ENCODE results near the gene FRG2C. TPM values are rescaled to one million over a fixed set of nuclear protein-coding genes. Genes with fewer than 3 reads are reported as not detected.
A peak's percentile ranks its signal among the peaks of the same experiment; 100 is the strongest.
"Not testable (repeated sequence)": the region's sequence is repeated elsewhere in the genome, so short reads cannot be mapped to it uniquely, and the experiment has no call there.

The FRG2C gene
- total RNA-seq, 3 donors from 2014 or later (not counting 1 experiment from before 2014, with no cell fraction given): not detected

DNA sequence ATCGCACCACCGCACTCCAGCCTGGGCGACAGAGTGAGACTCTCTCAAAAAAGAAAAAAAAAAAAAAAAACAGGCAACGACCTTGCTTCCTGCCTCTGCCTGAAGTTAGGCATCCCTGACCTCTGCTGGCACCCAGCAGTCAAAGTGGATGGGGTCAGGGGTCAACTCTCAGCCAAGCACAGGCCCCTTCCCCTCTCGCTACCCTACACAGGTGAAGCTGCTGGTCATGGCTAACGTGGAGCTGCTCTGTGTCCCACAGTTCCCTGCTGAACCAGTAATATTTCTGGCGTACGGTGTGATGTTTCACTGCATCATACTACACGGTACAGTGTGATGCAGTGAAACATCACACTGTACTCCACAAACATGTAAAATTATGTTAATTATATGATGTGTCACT, 13.9 kb upstream of the FRG2C start:
- intact Hi-C loops (cut with micrococcal nuclease): no loop called here
- no peak for ATAC-seq

DNA sequence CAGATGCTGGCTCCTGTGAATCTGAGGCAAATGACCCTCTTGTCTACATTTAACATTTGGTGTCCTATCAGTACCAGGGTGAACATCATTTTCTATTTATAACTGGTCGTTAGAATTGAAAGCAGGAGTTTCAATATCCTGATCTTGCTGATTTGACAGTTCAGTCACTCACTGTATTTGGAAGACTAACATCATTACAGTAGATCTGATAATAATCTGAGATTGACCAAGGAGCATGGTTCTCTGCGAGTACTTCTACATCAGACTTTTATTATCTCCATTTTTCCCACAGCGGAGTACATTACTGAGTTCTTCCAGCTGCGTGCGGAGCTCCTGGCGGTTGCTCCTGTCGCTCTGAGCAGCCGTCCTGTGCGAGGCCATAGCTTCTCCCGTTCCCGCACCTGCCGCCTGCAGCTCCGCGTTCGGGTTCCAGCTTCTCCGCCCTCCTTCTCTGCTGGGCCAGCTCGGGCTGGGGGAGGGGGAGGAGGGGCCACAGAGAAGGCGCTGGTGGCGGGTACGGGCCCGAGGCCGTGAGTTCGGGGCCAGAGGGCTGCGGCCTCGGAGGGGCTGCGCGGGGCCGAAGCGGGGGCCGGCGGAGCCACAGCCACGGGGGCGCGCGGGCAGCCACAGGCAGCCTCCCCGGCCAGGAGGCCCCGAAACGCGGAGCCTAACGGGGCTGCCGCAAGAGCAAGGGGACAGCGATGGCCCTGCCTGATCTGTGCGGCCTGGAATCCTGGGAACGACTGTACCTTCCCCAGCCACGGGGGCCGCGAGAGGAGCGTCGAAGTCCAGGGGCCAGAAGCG, 8.8 kb upstream of the FRG2C start:
- 75% methylated on average over 50 of the region's 50 CpGs for WGBS (ENCODE audit: insufficient coverage)
- H3K36me3 Mint-ChIP-seq; H3K9me3 Mint-ChIP-seq; H3K27me3 ChIP-seq (ENCODE audit: control insufficient read depth, insufficient read depth, low read length); H3K4me3 ChIP-seq (ENCODE audit: low read length); DNase-seq; ATAC-seq; H3K27ac Mint-ChIP-seq; intact Hi-C loops (cut with micrococcal nuclease); H3K4me3 Mint-ChIP-seq; H3K4me1 ChIP-seq (ENCODE audit: control insufficient read depth, insufficient read depth, low read length); H3K9me3 ChIP-seq (ENCODE audit: control insufficient read depth, insufficient read depth, low read length); H3K27ac ChIP-seq (ENCODE audit: low read length); H3K4me1 Mint-ChIP-seq; H3K36me3 ChIP-seq (ENCODE audit: control insufficient read depth, insufficient read depth, low read length): not testable (repeated sequence)
- peaks cover 12 to 26% of the 10 kb centered on the region in 2 donors for H3K27me3 Mint-ChIP-seq (ENCODE audit: low read depth in 2 of 2)

More for the DNA sequence above, 13.9 kb upstream of the FRG2C start:
- Histone ChIP-seq H3K4me1 (ENCODE audit: control insufficient read depth, insufficient read depth, low read length) (no peaks in the 10 kb centered on the region), H3K4me3 (ENCODE audit: low read length) (no peak overlapping the region), H3K27me3 (ENCODE audit: control insufficient read depth, insufficient read depth, low read length) (no peaks in the 10 kb centered on the region), H3K9me3 (ENCODE audit: control insufficient read depth, insufficient read depth, low read length) (no peaks in the 10 kb centered on the region), H3K27ac (ENCODE audit: low read length) (no peak overlapping the region), H3K36me3 (ENCODE audit: control insufficient read depth, insufficient read depth, low read length) (no peaks in the 10 kb centered on the region)
- WGBS (ENCODE audit: insufficient coverage): 82% methylated on average over 8 of the region's 9 CpGs
- no peaks in the 10 kb centered on the region for H3K4me1 Mint-ChIP-seq
- peaks cover 0 to 9% of the 10 kb centered on the region in 2 donors for H3K27me3 Mint-ChIP-seq (ENCODE audit: low read depth in 2 of 2)
- H3K36me3 Mint-ChIP-seq: no peaks in the 10 kb centered on the region
- DNase-seq: no peak
- H3K9me3 Mint-ChIP-seq: no peaks in the 10 kb centered on the region
- no peak overlapping the region for H3K4me3 Mint-ChIP-seq
- H3K27ac Mint-ChIP-seq: no peak overlapping the region
- TF ChIP-seq, protein P1, sequence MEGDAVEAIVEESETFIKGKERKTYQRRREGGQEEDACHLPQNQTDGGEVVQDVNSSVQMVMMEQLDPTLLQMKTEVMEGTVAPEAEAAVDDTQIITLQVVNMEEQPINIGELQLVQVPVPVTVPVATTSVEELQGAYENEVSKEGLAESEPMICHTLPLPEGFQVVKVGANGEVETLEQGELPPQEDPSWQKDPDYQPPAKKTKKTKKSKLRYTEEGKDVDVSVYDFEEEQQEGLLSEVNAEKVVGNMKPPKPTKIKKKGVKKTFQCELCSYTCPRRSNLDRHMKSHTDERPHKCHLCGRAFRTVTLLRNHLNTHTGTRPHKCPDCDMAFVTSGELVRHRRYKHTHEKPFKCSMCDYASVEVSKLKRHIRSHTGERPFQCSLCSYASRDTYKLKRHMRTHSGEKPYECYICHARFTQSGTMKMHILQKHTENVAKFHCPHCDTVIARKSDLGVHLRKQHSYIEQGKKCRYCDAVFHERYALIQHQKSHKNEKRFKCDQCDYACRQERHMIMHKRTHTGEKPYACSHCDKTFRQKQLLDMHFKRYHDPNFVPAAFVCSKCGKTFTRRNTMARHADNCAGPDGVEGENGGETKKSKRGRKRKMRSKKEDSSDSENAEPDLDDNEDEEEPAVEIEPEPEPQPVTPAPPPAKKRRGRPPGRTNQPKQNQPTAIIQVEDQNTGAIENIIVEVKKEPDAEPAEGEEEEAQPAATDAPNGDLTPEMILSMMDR (IDR thresholded peaks at IDR 0.05): no peak

DNA sequence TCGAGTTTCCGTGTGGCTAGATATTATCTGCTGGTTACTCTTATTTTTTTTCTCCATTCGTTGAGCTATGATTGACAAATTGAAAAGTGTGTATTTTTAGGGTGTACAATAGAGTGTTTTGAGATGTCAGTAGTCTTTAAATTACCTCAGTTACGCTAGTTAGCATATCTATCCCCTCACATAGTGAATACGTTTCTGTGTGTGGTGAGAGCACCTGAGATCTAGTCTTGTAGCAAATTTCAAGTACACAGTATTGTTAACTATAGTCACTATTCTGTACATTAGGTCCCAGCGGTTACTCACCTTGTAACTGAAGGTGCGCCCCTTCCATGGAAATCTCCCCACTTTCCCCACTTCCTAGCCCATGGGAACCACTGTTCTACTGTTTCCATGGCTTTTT, 8.2 kb upstream of the FRG2C start:
- H3K27ac Mint-ChIP-seq; H3K4me1 Mint-ChIP-seq; DNase-seq; H3K4me3 ChIP-seq (ENCODE audit: low read length); H3K9me3 ChIP-seq (ENCODE audit: control insufficient read depth, insufficient read depth, low read length); H3K27me3 ChIP-seq (ENCODE audit: control insufficient read depth, insufficient read depth, low read length); H3K9me3 Mint-ChIP-seq; H3K27ac ChIP-seq (ENCODE audit: low read length); H3K36me3 ChIP-seq (ENCODE audit: control insufficient read depth, insufficient read depth, low read length); H3K4me3 Mint-ChIP-seq; H3K4me1 ChIP-seq (ENCODE audit: control insufficient read depth, insufficient read depth, low read length); ATAC-seq; intact Hi-C loops (cut with micrococcal nuclease): not testable (repeated sequence)
- H3K27me3 Mint-ChIP-seq (ENCODE audit: low read depth in 2 of 2): peaks cover 17 to 32% of the 10 kb centered on the region in 2 donors
- WGBS (ENCODE audit: insufficient coverage): 75% methylated on average over 6 of the region's 7 CpGs
- peaks cover 12% of the 10 kb centered on the region for H3K36me3 Mint-ChIP-seq

DNA sequence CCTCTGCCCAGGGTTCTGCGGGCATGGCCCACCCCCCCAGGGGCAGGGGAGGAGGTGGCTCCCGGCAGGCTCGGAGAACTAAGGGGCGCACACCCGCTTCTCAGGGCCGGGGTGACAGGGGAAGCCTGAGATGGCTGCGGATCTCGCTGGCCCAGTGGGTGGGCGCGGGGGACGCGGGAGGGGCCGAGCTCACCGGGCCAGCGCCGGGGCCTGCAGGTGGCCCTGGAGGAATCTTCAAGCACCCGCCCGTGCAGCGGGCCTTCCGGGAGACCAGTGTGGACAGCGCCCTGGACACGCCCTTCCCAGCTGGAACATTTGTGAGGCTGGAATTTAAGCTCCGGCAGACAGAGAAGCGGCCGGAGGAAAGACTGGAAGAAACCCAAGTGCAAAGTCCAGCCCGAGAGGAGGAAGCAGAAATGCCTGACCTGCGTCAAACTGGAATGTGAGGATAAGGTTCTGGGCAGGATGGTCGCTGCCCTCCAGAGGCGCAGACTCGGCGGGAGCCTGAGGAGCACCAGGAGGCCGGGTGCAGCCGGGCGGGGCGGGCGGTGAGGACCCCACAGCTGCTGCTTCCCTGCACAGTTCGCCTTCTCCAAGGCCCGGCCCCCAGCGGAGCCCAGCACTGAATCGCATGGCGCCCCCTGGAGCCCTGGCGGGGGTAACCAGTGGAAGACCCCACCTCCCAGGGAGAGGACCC, 5.6 kb upstream of the FRG2C start:
- H3K27ac Mint-ChIP-seq; H3K36me3 ChIP-seq (ENCODE audit: control insufficient read depth, insufficient read depth, low read length); H3K9me3 Mint-ChIP-seq; H3K9me3 ChIP-seq (ENCODE audit: control insufficient read depth, insufficient read depth, low read length); H3K27ac ChIP-seq (ENCODE audit: low read length); DNase-seq; H3K27me3 ChIP-seq (ENCODE audit: control insufficient read depth, insufficient read depth, low read length); intact Hi-C loops (cut with micrococcal nuclease); ATAC-seq; H3K4me1 ChIP-seq (ENCODE audit: control insufficient read depth, insufficient read depth, low read length); H3K4me1 Mint-ChIP-seq: not testable (repeated sequence)
- 2% methylated on average over 42 of the region's 42 CpGs for WGBS (ENCODE audit: insufficient coverage)
- H3K27me3 Mint-ChIP-seq (ENCODE audit: low read depth in 2 of 2): peaks cover 17 to 30% of the 10 kb centered on the region in 2 donors
- H3K36me3 Mint-ChIP-seq: peaks cover 12% of the 10 kb centered on the region
- peak overlapping the region; percentile 22 for H3K4me3 ChIP-seq (ENCODE audit: low read length)
- peak overlapping the region; percentile 57 for H3K4me3 Mint-ChIP-seq

DNA sequence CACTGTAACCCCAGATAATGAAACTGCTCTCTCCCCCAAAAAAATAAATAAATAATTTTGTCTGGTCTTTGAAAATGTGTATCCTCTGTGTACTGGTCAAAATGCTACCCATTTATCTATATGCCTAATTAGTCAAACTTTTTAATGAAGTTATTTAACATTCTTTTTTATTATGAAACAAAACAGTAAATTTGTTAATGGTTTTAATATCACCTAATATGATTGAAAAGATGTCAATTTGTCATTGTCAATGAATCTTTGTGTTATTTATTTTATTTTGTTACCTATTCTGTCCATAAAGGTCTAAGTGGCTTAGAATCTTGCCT, 5.1 kb upstream of the FRG2C start:
- H3K27ac ChIP-seq (ENCODE audit: low read length); H3K27me3 ChIP-seq (ENCODE audit: control insufficient read depth, insufficient read depth, low read length); intact Hi-C loops (cut with micrococcal nuclease); H3K9me3 Mint-ChIP-seq; H3K9me3 ChIP-seq (ENCODE audit: control insufficient read depth, insufficient read depth, low read length); H3K27ac Mint-ChIP-seq; H3K4me3 ChIP-seq (ENCODE audit: low read length); H3K4me1 Mint-ChIP-seq; H3K4me1 ChIP-seq (ENCODE audit: control insufficient read depth, insufficient read depth, low read length); ATAC-seq; H3K36me3 ChIP-seq (ENCODE audit: control insufficient read depth, insufficient read depth, low read length); DNase-seq: not testable (repeated sequence)
- Mint-ChIP-seq H3K4me3 (peak overlapping the region; percentile 57), H3K27me3 (ENCODE audit: low read depth in 2 of 2) (peaks cover 17 to 25% of the 10 kb centered on the region in 2 donors), H3K36me3 (peaks cover 12% of the 10 kb centered on the region)

DNA sequence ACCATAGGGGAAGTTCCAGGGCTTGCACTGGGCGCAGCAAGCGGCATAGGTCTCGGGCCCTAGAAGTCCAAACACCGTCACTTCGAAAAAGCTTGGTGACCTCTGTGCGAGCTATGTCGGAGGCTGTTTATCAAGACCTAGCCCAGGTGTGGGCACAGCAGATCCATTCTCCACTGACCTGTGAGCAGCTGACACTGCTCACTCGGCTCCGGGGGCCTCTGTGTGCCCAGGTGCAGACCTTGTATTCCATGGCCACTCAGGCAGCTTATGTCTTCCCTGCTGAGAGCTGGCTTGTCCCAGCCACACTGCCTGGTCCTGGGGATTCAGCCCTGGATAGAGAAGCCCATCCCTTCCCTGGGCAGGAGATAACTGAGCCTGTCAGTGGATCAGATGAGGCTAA, 1.5 kb downstream of the FRG2C start:
- H3K27me3 ChIP-seq (ENCODE audit: control insufficient read depth, insufficient read depth, low read length); H3K27ac Mint-ChIP-seq; H3K36me3 ChIP-seq (ENCODE audit: control insufficient read depth, insufficient read depth, low read length); H3K4me3 Mint-ChIP-seq; intact Hi-C loops (cut with micrococcal nuclease); DNase-seq; H3K27ac ChIP-seq (ENCODE audit: low read length); H3K4me3 ChIP-seq (ENCODE audit: low read length); H3K4me1 ChIP-seq (ENCODE audit: control insufficient read depth, insufficient read depth, low read length); H3K4me1 Mint-ChIP-seq; ATAC-seq: not testable (repeated sequence)
- peaks cover 18% of the 10 kb centered on the region for H3K36me3 Mint-ChIP-seq
- peaks cover 18 to 20% of the 10 kb centered on the region in 2 donors for H3K27me3 Mint-ChIP-seq (ENCODE audit: low read depth in 2 of 2)
- peaks cover 10 to 16% of the 10 kb centered on the region in 2 donors for H3K9me3 Mint-ChIP-seq
- 73% methylated on average over 9 of the region's 9 CpGs for WGBS (ENCODE audit: insufficient coverage)
- H3K9me3 ChIP-seq (ENCODE audit: control insufficient read depth, insufficient read depth, low read length): peaks cover 11% of the 10 kb centered on the region

Measured in natural killer cell (primary cell).